CD4-positive, alpha-beta T cell (primary cell): ENCODE results near the gene PSG7. TPM values are rescaled to one million over a fixed set of nuclear protein-coding genes. Genes with fewer than 3 reads are reported as not detected.
"Not testable (repeated sequence)": the region's sequence is repeated elsewhere in the genome, so short reads cannot be mapped to it uniquely, and the experiment has no call there.

Experiments used
- ATAC-seq: fragments of 200-7000 bp; cut with Tn5 transposase; one replicate; pipeline ENCODE4 v1.10.0; 2022; ENCODE audit warnings: mild to moderate bottlenecking; ENCODE audit not compliant: poor library complexity
- CTCF ChIA-PET: fragments of 350-600 bp; sonication (Branson Sonifier 250); formaldehyde crosslinking; loops from one replicate; lab custom pipeline; 2021; ENCODE audit warnings: antibody characterized with exemption, inconsistent platforms; lab: Charles Lee
- POLR2A ChIA-PET: fragments of 350-600 bp; sonication (Branson Sonifier 250); formaldehyde crosslinking; loops from one replicate; lab custom pipeline; 2021; ENCODE audit warnings: antibody characterized with exemption, inconsistent platforms; lab: Charles Lee
- DNase-seq, 14 experiments: peaks; one replicate each; pipeline ENCODE4 v3.0.0-alpha.2; 2013 to 2020; ENCODE audit warnings: mixed read lengths in 2 of 14
- H3K27ac ChIP-seq, 2 donors: one replicate each; pipeline versions ENCODE4 v1.5.1 to v1.7.0; 2013; ENCODE audit warnings: low read length in 2 of 2, low read depth in 1 of 2, mild to moderate bottlenecking in 1 of 2
- H3K27me3 ChIP-seq, 2 experiments: 1 replicate in 1 of 2; 2 replicates in 1 of 2; pipeline versions ENCODE4 v1.6.1 to v1.7.0; 2013; ENCODE audit warnings: low read length in 2 of 2, control low read depth in 1 of 2, mild to moderate bottlenecking in 1 of 2, moderate library complexity in 1 of 2; ENCODE audit not compliant: insufficient read depth in 2 of 2, control insufficient read depth in 1 of 2
- H3K36me3 ChIP-seq: one replicate; pipeline ENCODE4 v1.6.1; 2013; ENCODE audit warnings: low read length, control low read depth; ENCODE audit not compliant: insufficient read depth
- H3K4me1 ChIP-seq: one replicate; pipeline ENCODE4 v1.6.1; 2013; ENCODE audit warnings: low read length, control low read depth; ENCODE audit not compliant: insufficient read depth
- H3K4me3 ChIP-seq: one replicate; pipeline ENCODE4 v1.5.1; 2013; ENCODE audit warnings: mild to moderate bottlenecking, low read length, moderate library complexity
- H3K9me3 ChIP-seq, 2 experiments: 1 replicate in 1 of 2; 2 replicates in 1 of 2; pipeline versions ENCODE4 v1.6.1 to v1.7.0; 2013; ENCODE audit warnings: low read length in 2 of 2, mild to moderate bottlenecking in 2 of 2, control low read depth in 1 of 2, moderate library complexity in 1 of 2; ENCODE audit not compliant: control insufficient read depth in 1 of 2, insufficient read depth in 1 of 2
- H3K27ac Mint-ChIP-seq: one replicate; pipeline ENCODE4 v1.8.0; 2020; ENCODE audit warnings: mixed read lengths
- H3K27me3 Mint-ChIP-seq: one replicate; pipeline ENCODE4 v1.8.0; 2021; ENCODE audit warnings: mixed read lengths
- H3K36me3 Mint-ChIP-seq: one replicate; pipeline ENCODE4 v1.8.0; 2021; ENCODE audit warnings: low read depth, mixed read lengths
- H3K4me1 Mint-ChIP-seq: one replicate; pipeline ENCODE4 v1.8.0; 2021; ENCODE audit warnings: low read depth, mixed read lengths
- H3K4me3 Mint-ChIP-seq: one replicate; pipeline ENCODE4 v1.8.0; 2020; ENCODE audit warnings: mild to moderate bottlenecking, mixed read lengths
- H3K9me3 Mint-ChIP-seq: one replicate; pipeline ENCODE4 v1.8.0; 2020; ENCODE audit warnings: mixed read lengths
- CTCF ChIP-seq: fragments of 200-600 bp; IDR thresholded peaks from one replicate; pipeline ENCODE4 v1.8.0; 2022; ENCODE audit warnings: antibody characterized with exemption, mild to moderate bottlenecking
- intact Hi-C, 2 experiments: fragments of 100-400 bp; cut with DNase I in 1 of 2; cut with micrococcal nuclease in 1 of 2; formaldehyde crosslinking; loops; one replicate each; pipeline versions ENCODE4 v1.15.1 to v1.9.0; 2023 to 2025; cut with DNase I, micrococcal nuclease
- total RNA-seq, 174 experiments: library from RNA in 2 of 174; stranded (reverse) in 2 of 174; gene quantifications; one replicate each; pipeline ENCODE4 v1.2.3 and lab custom pipeline; 2021 to 2026

The PSG7 gene
- total RNA-seq, 2 experiments from 2014 or later = not detected

GRCh38 chr19:42881279-42881678 is 55.7 kb downstream of the PSG7 start:
- peaks cover 46% of the 10 kb centered on the region for H3K27me3 Mint-ChIP-seq
- TF ChIP-seq CTCF = peak; percentile 10
- H3K27ac ChIP-seq, H3K36me3 Mint-ChIP-seq, H3K27ac Mint-ChIP-seq, CTCF ChIA-PET, DNase-seq, H3K4me1 Mint-ChIP-seq, ATAC-seq, H3K27me3 ChIP-seq, H3K36me3 ChIP-seq, H3K4me1 ChIP-seq, H3K4me3 Mint-ChIP-seq, POLR2A ChIA-PET, H3K9me3 ChIP-seq, H3K9me3 Mint-ChIP-seq, intact Hi-C loops, H3K4me3 ChIP-seq: not testable (repeated sequence)

GRCh38 chr19:42880621-42881020 is 56.4 kb downstream of the PSG7 start:
- H3K27ac ChIP-seq, CTCF ChIA-PET, H3K4me3 Mint-ChIP-seq, H3K27me3 ChIP-seq, intact Hi-C loops, H3K9me3 Mint-ChIP-seq, ATAC-seq, H3K36me3 ChIP-seq, H3K4me1 ChIP-seq, H3K4me3 ChIP-seq, H3K4me1 Mint-ChIP-seq, H3K27ac Mint-ChIP-seq, DNase-seq, POLR2A ChIA-PET, H3K9me3 ChIP-seq, H3K36me3 Mint-ChIP-seq: not testable (repeated sequence)
- peaks cover 39% of the 10 kb centered on the region for H3K27me3 Mint-ChIP-seq

GRCh38 chr19:42879613-42880012 is 57.4 kb downstream of the PSG7 start, which contains the start of gene PSG1:
Gene PSG1, minus strand, starts transcription at chr19:42879713. Its CDS starts 132 bp downstream, at chr19:42879581.
- peaks cover 29% of the 10 kb centered on the region for H3K27me3 Mint-ChIP-seq
- H3K27ac ChIP-seq = no peak within 1 kb of the TSS
- H3K4me3 ChIP-seq = no peak within 1 kb of the TSS
- no peaks in the 10 kb centered on the region for H3K9me3 ChIP-seq
- POLR2A ChIA-PET = no interaction called here
- H3K36me3 ChIP-seq = no peaks in the 10 kb centered on the region
- H3K4me1 ChIP-seq = no peaks in the 10 kb centered on the region
- ATAC-seq (no peak), DNase-seq (no peak)
- H3K4me1 Mint-ChIP-seq = no peaks in the 10 kb centered on the region
- H3K9me3 Mint-ChIP-seq = no peaks in the 10 kb centered on the region
- no peak for TF ChIP-seq CTCF
- H3K36me3 Mint-ChIP-seq = no peaks in the 10 kb centered on the region
- CTCF ChIA-PET = no interaction called here
- no peak within 1 kb of the TSS for H3K27ac Mint-ChIP-seq
- intact Hi-C loops = no loop called here
- H3K4me3 Mint-ChIP-seq = no peak within 1 kb of the TSS
- peaks cover under 1 to 2% of the 10 kb centered on the region in 2 experiments for H3K27me3 ChIP-seq

GRCh38 chr19:42876596-42876995 is 60.4 kb downstream of the PSG7 start:
- H3K27ac ChIP-seq, ATAC-seq, POLR2A ChIA-PET, H3K27ac Mint-ChIP-seq, H3K4me3 ChIP-seq, CTCF ChIA-PET, H3K9me3 Mint-ChIP-seq, intact Hi-C loops, H3K4me3 Mint-ChIP-seq, H3K36me3 Mint-ChIP-seq, H3K4me1 Mint-ChIP-seq, H3K36me3 ChIP-seq, DNase-seq, H3K27me3 ChIP-seq, H3K4me1 ChIP-seq, H3K9me3 ChIP-seq: not testable (repeated sequence)
- peaks cover 21% of the 10 kb centered on the region for H3K27me3 Mint-ChIP-seq

- H3K36me3 Mint-ChIP-seq, H3K9me3 Mint-ChIP-seq, H3K27ac Mint-ChIP-seq, H3K27ac ChIP-seq, H3K27me3 ChIP-seq, intact Hi-C loops, H3K4me3 ChIP-seq, H3K4me1 ChIP-seq, POLR2A ChIA-PET, CTCF ChIA-PET, H3K4me3 Mint-ChIP-seq, ATAC-seq, DNase-seq, H3K4me1 Mint-ChIP-seq, H3K9me3 ChIP-seq, H3K36me3 ChIP-seq: not testable (repeated sequence)
- H3K27me3 Mint-ChIP-seq = peaks cover 14% of the 10 kb centered on the region
Measured at GRCh38 chr19:42875881-42876280, 61.1 kb downstream of the PSG7 start.

- H3K4me1 ChIP-seq, CTCF ChIA-PET, H3K36me3 ChIP-seq, intact Hi-C loops, DNase-seq, H3K27ac ChIP-seq, H3K27me3 ChIP-seq, H3K9me3 Mint-ChIP-seq, H3K9me3 ChIP-seq, H3K27ac Mint-ChIP-seq, ATAC-seq, POLR2A ChIA-PET, H3K36me3 Mint-ChIP-seq, H3K4me1 Mint-ChIP-seq, H3K4me3 Mint-ChIP-seq, H3K4me3 ChIP-seq: not testable (repeated sequence)
- H3K27me3 Mint-ChIP-seq = peaks cover 12% of the 10 kb centered on the region
Measured at GRCh38 chr19:42874901-42875813, 61.9 kb downstream of the PSG7 start.
